ENCODE results near the gene UROS.

The UROS gene

DNA sequence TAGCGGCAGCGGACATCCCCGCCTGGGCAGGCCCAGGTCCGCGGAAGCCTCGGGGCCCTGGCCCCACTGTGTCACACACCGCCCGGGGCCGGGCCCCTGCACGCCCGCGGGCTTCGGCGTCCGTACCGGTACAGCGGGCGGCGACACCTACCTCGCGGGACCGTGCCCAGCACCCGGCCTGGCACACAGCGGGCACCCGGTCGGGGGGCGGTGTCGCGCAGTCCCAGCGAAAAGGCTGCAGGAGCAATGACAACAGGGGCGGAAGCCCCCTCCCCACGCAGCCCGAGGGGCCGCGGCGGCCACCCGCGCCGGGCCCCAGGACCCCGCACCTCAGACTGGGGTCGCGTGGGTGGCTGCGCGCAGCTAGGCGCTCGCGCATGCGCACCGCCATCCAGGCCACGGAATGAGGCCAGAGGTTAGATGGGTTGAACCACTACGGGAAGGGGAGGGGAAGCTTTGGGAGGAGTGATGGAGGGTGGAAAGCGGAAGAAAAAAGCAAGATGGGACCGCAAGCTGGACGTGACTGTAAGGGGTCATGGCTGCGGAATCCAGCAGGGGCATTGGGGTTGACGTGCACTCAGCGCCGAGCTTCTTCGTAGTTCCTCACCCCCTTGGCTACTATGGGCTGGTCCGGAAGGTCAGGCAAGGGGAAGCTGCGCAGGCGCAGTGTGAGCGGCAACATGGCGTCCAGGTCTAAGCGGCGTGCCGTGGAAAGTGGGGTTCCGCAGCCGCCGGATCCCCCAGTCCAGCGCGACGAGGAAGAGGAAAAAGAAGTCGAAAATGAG is at the start of gene UROS, which contains the start of gene BCCIP:
Gene UROS (minus strand): TSS at position 381 of the 785 bp plus-strand sequence. CDS start 6,759 bp downstream, outside the sequence.
Gene BCCIP (plus strand): TSS at position 669 of the 785 bp plus-strand sequence. CDS start 12 bp downstream, at position 681.
- peak; percentile 94 for DNase-seq (ENCODE audit: low spot score)

DNA sequence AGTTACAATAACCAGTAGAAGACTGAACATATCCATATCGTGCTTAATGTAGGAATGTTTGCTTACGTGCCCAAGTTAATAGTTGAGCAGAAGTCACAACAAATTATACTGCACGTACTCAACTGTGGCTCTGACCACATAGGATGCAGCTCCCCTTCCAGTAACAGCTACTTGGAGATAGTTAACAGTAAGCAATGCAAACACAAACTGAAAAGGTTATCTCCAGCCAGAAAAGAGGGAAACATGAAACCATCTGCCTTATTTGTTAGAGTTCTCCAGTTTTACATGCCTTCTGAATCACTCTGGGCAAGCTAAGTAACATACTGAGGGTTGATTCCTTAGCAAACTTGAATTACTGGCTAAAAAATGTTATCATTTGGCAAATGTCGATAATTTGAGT is 48.3 kb upstream of the UROS start:
- DNase-seq (ENCODE audit: low spot score): no peak

DNA sequence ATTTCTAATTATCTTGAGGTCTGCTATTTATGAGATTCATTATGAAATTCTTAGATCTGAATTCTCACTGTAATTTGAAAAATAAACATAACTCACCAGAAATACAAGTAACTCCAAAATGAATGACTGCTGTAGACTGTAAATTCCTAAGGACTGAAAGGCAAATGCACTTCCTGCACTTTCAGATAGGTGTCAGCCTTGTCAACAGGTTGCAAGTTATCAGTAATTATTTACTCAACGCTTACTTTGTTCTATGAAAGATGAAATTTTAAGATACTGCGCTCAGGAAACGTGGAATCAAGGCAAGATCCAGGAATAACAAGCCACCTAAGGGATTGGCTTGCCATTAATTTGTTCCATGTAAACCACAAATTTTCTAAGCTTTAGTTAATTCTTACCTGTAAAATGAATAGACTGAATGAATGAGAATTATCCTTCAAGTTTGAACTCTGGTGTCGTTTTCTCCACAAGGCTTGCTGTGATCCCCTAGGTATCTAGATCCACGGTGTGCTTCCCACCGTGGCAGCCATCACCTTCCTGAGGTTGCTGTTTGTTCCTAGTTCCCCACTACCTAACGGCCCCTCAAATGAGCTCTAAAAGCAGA is 45.4 kb upstream of the UROS start:
- no peak for DNase-seq (ENCODE audit: low spot score)

DNA sequence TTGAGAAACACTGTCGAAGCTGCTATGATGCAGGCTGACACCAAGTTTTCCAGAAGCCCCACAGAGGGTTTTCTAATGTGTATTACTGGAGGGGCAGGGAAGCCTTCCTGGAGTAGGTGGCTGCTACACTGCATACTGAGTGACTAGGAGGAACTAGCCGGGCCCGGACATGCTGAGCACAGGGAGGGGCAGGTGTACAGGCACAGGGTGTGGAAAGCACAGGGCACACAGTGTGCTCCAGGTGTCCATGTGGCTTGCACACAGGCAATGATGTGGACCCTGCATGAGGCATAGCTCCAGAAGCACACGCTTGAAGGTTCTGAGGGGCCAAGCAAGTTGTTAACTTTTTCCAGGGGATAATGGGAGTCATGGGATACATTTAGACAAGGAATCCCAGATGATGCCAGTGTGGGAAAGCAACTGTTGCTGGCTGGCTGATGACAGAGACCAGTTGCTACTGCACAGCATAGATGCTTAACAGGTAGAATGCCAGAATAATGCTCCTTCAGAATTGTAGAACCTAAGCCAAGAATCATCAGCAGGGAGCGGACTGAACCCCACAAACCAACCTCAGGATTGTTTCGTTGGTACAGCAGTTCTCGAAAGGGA is 43.5 kb upstream of the UROS start:
- no peak for DNase-seq (ENCODE audit: low spot score)

GRCh38 chr10:125865120-125865519 is 42.1 kb upstream of the UROS start:
- DNase-seq (ENCODE audit: low spot score): no peak

- DNase-seq (ENCODE audit: low spot score): no peak
Observed at GRCh38 chr10:125859128-125859817, 36.2 kb upstream of the UROS start.

DNA sequence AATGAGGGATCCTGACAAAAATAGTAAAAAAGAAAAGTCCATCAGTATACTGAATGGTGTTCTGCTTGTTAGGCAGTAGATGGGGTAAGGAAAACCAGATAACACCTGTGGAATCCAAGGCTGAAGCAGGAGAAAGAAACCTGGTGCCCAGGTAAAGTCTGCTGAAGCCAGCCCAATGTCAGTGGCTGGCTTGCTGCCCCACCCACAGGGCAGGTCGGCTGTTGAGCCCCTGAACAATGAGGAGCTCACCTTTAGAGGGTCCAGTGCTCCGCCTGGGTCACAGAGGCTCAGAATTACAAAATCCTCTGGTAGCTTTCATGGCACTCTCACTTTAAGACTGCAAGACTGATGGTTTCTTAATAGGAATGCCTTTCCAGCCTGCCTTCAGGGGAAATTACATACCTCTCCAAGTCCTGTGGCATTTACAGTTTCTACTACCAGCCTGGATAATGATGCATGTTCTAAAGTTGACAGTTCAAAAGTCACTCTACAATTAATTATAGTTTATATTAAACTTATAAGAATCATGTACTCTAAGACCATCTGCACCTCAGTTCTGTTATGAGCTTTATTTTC is 34.2 kb upstream of the UROS start:
- no peak for DNase-seq (ENCODE audit: low spot score)

GRCh38 chr10:125852487-125852886 is 29.4 kb upstream of the UROS start:
- DNase-seq (ENCODE audit: low spot score): no peak

- no peak for DNase-seq (ENCODE audit: low spot score)
Observed at GRCh38 chr10:125850766-125851731, 28.0 kb upstream of the UROS start.

DNA sequence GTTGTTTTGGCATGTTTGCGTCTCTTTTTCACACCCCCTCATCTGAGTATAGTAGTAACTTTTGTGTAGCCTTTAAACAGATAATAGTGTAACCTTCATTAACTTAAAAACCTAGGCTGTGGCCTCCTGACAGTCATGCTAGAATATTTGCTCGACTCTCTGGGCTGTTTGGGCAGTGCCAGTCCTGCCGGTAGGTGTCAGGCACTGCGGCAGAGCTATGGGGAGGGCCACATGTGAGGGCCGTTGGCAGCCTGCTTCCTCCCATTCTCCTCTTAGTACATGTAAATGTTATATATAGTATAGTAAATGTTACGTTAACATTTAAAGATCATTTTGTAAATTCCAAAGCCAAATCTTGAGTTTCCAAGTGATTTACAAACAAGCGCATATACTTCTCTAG is 26.4 kb upstream of the UROS start:
- no peak for DNase-seq (ENCODE audit: low spot score)

DNA sequence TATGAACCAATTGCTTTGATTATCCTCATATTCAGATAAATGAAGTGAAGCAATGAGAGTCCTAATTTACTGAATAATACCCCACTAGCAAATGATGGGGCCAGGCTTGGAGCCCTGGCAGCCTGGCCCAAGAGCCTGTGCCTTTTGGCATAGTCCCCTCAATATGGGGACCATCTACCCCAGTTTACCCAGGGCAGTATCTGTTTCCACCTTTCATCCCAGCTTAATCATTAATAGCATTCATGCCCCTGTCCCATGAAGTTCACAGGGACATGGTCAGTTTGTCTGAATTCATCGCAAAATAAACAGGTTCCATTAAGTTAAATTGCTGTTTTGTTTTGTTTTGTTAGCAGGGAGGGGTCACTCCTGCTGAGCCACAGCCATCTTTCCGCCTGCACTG is 25.8 kb upstream of the UROS start:
- no peak for DNase-seq (ENCODE audit: low spot score)

DNA sequence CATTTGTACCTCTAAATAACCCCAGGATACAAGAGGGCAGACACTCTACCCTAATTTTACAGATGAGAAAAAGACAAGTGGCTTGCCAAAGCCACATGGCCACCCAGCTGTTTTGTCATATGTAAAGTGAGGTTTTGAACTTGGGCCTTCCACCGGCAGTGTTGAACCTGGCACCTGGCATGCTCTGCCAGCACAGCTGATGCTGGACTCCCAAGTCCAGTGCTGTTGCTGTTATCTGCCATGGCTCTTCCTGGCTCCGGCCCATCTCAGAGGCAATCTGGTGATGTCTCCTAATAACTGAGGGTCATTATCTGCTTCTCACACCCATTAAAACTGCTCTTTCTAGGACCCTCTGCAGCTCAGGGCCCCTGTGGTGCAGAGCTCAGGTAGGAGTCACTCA is 25.3 kb upstream of the UROS start:
- DNase-seq (ENCODE audit: low spot score): no peak

- no peak for DNase-seq (ENCODE audit: low spot score)
Observed at GRCh38 chr10:125846894-125847293, 23.8 kb upstream of the UROS start.

DNA sequence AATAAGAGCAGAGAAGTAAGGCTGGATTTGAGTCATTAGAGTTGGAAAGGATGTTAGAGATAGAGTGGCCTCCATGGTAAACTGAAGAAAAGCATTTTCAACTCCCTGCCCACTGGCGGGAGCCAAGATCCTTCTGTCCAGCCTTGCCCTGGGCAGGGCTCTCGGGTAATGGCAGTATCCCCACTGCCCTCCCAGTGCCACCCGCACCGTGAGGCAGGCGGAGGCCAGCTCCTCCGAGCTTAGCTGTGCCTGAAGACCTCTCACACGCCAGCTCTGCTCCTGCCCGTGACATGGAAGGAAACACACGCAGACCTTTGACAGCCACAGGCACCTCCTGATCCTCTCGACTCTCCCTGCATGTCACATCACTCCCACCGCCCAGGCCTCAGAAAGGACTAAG is 22.6 kb upstream of the UROS start:
- DNase-seq (ENCODE audit: low spot score): no peak

DNA sequence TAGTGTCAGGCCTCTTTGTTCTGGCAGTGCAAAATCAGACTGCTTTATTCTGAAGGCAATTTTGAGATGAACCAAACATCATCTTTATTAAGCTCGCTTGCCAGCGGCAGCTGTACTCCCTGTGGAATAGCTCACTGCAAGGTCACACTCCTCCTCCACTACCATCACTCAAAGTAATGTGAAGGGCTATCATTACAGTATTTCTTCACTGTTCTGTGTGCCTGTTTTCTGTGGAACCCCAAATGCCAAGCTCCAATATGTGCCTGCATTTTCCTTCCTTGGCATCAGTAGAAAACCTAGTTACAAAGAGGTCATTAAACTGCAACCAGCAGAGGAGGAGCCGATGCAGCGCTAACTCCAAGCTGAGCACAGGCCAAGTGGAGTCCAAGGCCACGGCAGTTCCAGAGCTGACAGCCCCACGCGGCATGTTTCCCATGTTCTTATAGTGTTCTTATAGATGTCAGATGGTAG is 21.7 kb upstream of the UROS start:
- no peak for DNase-seq (ENCODE audit: low spot score)

DNA sequence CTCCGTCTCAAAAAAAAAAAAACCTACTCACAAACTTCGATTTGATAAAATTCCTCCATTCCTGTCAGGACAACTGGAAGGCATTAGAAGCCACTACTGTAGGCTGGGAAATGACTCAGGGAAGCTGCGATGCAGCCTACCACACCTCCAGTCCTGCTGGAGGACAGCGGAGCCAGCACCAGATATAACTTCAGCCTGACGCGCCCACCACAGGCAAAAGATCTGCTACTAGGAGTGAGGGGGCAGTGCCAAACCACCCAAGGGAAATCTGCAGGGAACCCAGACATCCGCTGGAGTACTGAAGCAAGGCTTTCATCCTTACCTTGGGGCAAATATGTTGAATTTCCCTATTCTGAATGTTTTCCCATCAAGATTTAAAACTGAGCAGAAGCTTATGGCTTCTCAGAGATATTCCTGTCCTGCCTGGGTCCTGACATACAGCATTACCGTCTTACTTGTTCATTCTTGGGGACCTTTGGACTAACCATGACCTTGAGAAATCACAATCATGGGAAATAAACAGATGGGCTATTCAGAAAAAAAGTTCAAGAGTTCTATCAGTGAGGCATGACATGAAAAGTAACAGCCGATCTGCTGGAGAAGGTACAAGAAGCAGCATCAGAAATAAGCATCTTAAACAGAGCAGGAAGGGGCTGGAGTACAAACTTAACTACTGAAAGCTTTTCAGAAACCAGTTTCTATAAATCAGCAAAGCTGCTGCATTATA is 20.7 kb upstream of the UROS start:
- no peak for DNase-seq (ENCODE audit: low spot score)

DNA sequence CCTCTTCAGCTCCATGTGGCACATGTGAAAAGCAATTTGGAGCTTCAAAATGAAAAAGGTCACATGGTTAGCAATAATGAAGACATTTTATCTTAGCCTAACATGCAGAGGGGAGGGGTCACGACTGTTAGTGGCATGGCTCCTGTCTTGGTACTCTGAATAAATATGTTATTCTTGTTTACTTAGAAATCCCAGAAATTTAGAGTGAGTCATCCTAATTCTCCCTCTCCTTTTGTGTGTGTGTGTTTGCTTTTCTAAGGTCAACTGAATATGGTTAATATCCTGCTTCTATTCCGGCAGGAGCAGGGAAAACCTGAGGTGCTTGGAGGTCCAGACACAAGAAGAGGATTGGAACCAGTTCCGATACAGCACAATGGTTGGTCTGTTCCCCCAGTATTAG is 17.9 kb upstream of the UROS start:
- DNase-seq (ENCODE audit: low spot score): no peak

DNA sequence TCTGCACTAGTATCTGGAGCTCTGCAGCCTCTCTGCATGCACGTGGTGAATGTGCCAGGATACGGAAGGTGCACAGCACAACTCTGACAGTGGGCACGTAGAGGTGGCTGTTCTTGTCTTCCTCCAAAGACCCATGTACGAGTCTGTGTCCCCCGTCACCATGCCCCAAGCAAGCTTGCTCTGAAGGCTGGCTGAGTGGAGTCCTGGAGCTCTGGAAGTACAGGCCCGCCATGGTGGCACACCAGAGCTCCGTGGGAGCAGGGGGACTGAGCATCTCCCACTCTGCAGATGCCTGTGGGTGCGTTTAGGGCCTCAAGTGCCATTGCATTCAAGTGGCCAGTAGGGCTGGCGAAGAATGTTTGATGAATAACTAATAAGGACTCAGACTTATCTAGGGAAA is 17.3 kb upstream of the UROS start:
- no peak for DNase-seq (ENCODE audit: low spot score)

DNA sequence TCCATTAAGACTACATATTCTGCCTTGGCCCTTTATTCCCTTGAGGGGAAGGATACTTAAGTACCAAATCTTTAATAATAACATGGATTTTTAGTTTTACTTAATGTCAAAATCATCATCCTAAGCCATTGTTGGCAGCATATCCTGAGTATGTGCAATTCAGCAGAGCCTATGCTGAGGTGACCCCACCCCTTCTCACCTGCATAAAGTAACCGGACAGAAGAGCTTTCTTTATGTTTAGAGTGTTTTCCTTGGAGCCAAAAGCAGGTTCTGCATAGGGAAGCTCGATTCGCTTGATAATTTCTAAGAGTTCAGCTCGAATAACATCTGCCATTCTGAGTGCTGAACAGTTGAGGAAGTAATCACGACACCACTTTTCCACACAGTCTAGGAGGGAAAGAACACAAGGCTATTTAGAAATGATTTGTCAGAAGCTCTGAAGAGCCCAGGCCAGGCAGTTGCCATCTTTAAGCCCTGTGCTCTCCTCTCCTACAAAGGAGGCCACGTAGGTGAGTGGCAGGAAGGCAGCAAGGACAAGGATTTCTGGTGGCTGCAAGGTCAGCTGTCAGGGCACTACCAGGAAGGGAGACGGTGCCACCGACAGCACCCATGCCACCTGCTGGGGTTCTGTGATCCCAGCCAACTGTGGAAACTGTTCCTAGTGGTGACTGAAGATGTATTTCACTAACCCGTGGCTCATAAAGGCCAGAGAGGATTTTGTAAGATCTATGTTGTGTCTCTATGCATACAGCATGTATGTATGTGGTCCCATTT is 15.9 kb upstream of the UROS start:
- DNase-seq (ENCODE audit: low spot score): no peak

GRCh38 chr10:125836746-125837145 is 13.7 kb upstream of the UROS start:
- no peak for DNase-seq (ENCODE audit: low spot score)

Data from germinal center (tissue), 1 donor.